Tracheal epithelial cell (primary cell): ENCODE data around the gene CTAGE6. TPM values are rescaled to one million over a fixed set of nuclear protein-coding genes. Genes with fewer than 3 reads are reported as not detected.

Experiments
- total RNA-seq: library from RNA; depleted of rRNA; stranded (reverse); fragments of >200 nt; gene quantifications from 2 replicates; pipeline ENCODE4 v1.2.1, GENCODE V29; 2014

CTAGE6 gene, protein sequence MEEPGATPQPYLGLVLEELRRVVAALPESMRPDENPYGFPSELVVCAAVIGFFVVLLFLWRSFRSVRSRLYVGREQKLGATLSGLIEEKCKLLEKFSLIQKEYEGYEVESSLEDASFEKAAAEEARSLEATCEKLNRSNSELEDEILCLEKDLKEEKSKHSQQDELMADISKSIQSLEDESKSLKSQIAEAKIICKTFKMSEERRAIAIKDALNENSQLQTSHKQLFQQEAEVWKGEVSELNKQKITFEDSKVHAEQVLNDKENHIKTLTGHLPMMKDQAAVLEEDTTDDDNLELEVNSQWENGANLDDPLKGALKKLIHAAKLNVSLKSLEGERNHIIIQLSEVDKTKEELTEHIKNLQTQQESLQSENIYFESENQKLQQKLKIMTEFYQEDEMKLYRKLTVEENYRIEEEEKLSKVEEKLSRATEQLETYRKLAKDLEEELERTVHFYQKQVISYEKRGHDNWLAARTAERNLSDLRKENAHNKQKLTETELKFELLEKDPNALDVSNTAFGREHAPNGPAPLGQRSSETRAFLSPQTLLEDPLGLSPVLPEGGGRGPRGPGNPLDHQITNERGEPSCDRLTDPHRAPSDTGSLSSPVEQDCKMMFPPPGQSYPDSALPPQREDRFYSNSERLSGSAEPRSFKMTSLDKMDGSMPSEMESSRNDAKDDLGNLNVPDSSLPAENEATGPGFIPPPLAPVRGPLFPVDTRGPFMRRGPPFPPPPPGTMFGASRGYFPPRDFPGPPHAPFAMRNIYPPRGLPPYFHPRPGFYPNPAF
- total RNA-seq: under 0.01 TPM in 1 of 2 replicates, not detected in the other

GRCh38 chr7:143757596-143757995 lies at the start of gene CTAGE6:
CTAGE6 (minus strand) TSS chr7:143757696; CDS start chr7:143757658, 38 bp downstream.

Other genes with a start within 250 kb of the CTAGE6 start
- gene CTAGE15, start 185.9 kb downstream of the CTAGE6 start, total RNA-seq: 0.21 and 0.48 TPM in 2 replicates
- 0.85 and 4.1 TPM in 2 replicates for gene TCAF2, start 136.7 kb downstream of the CTAGE6 start, total RNA-seq
- 23.4 and 27.7 TPM in 2 replicates for gene TCAF1, start 144.5 kb upstream of the CTAGE6 start, total RNA-seq
- gene OR2F2, start 177.5 kb upstream of the CTAGE6 start, total RNA-seq: not detected in 2 replicates
- gene OR2F1, start 197.1 kb upstream of the CTAGE6 start, total RNA-seq: not detected in 2 replicates
- not detected in 2 replicates for gene OR6B1, start 242.6 kb upstream of the CTAGE6 start, total RNA-seq